GM12892 (cell line): ENCODE measurements around the gene TMEM158.

ENCODE experiments used
- DNase-seq: peaks from one replicate; pipeline ENCODE4 v3.0.0; 2011; ENCODE audit not compliant: insufficient read length
- FAIRE-seq: peaks from 2 replicates; lab custom pipeline; 2011; peaks lifted over from hg19 to GRCh38; lab: Jason Lieb, UNC
- POLR2A ChIP-seq: IDR thresholded peaks from 2 replicates; pipeline ENCODE4 v1.6.1; 2011; ENCODE audit warnings: low read depth, low read length, control low read depth
- POLR2AphosphoS5 ChIP-seq: IDR thresholded peaks from 2 replicates; pipeline ENCODE4 v1.6.1; 2011; ENCODE audit warnings: low read depth, low read length, control low read depth
- TAF1 ChIP-seq: IDR thresholded peaks from 2 replicates; pipeline ENCODE4 v1.6.1; 2011; ENCODE audit warnings: low read depth, mild to moderate bottlenecking, control low read depth, low read length, borderline replicate concordance

TMEM158 gene

DNA sequence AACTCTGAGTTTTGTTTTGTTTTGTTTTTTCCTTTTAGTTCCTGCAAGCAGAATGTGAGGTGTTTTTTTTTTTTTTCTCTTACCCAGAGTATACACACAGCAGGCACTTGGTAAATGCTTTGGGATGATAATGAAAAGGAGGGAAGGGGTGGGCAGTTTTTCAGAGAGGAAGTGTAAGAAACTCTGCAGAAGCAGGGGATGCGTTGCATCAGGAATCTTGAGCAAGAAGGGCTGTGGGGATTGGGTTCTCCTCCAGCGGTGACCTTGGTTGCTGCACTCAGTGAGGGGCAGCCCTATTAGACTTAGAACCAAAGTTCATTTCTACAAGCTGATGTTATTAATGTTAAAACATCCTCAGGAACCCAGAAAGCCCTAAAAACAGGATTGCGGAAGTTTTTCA, 32.2 kb upstream of the TMEM158 start:
- no peak for DNase-seq
- TF ChIP-seq TAF1 (no peak), POLR2A (no peak), POLR2AphosphoS5 (no peak)
- FAIRE-seq, result no peak

DNA sequence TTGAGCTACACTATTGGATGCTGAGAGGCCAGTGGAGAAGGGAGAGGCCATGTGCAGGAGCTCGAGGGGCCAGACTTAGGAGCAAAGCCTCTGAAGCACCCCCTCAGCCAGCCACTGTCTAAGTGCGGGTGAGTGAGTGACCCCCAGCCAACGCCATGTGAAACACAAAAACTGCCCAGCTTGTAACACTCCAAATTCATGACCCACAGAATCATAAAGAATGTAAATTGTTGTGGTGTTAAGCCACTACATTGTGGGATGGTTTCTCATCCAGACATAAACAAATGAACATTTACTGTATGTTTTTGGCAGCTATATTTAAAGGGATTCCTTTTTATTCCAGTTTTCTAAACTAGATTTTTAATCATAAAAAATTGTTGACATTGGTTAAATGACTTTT, 27.2 kb upstream of the TMEM158 start:
- TF ChIP-seq POLR2AphosphoS5, result no peak
- TF ChIP-seq POLR2A, result no peak
- TF ChIP-seq TAF1, result no peak
- FAIRE-seq, result no peak
- DNase-seq, result no peak

DNA sequence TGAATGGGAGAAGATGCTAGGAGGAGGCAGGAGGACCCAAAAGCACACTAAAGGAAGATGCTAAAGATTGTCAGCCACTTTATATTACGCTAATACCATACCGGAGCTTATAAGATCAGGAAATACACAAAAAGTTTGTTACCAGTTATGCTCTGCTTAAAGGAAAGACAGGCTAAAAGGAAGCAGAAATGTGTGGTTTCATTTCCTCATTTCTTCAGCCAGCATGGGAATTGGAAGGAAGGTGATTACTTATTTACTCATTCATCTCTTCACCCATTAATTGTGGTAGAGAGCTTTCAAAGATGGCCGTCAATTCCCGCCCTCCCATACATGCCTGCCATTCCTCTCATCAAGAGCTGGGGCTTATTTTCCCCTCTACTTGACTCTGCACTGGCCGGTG, 26.7 kb upstream of the TMEM158 start:
- FAIRE-seq (no peak), DNase-seq (no peak)
- TF ChIP-seq POLR2AphosphoS5 (no peak), POLR2A (no peak), TAF1 (no peak)

DNA sequence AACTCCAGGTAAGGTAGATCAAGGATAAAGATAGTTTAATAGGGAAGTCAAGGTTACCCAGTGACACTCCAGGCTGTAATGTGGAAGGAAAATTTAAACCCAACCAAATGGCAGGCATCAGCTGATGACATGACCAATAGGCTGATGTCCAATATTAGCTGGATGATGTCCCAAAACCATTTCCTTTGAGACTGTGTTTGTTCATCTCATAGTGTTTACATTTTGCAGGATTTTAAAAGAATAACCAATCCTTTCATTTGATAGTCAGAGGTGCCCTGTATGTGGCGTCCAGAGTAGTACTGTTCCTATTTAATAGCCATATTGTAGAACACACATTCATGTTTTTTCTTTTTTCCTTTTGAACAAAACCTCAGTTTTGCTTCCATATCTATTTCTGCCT, 23.3 kb upstream of the TMEM158 start:
- DNase-seq, result no peak
- FAIRE-seq, result no peak
- TF ChIP-seq POLR2AphosphoS5 (no peak), POLR2A (no peak), TAF1 (no peak)

DNA sequence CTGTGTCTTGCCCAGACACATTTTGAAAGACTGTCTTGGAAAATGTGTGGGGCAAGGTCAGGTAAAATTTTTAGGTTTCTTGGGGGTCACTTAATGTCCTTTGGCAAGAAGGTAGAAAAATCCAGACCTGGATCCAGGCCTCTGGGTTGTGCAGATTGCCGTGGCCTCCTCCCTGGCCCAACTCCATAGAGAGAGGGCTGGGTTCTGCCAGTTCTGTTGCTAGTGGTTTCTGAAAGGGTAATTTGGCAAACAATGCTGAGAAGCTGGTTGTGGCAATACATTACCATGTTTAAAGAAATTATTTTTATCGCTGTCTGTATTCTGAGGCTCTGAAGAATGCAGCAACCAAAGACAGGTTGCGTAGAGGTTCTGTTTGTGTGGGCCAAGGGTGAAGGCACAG, 20.2 kb upstream of the TMEM158 start:
- TF ChIP-seq POLR2A (no peak), POLR2AphosphoS5 (no peak), TAF1 (no peak)
- no peak for DNase-seq
- no peak for FAIRE-seq

DNA sequence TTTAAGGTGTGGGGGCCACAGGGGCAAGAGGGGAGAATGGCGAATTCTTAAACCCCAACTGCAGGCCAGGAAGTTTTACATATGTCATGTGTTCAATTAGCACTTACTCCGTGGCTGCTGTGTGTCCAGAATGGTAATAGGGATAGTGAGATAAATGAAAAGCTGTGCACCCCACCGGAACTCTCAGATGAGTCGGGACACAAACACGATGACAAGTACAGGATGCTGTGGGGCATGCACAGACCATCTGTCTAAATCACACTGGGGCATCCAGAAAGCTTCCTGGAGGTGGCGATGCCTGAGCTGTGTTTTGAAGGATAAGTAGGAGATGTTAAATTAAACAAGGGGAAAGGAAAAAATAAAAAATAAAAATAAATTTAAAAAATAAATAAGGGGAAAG, 18.3 kb upstream of the TMEM158 start:
- DNase-seq, result no peak
- no peak for FAIRE-seq
- TF ChIP-seq TAF1 (no peak), POLR2AphosphoS5 (no peak), POLR2A (no peak)

DNA sequence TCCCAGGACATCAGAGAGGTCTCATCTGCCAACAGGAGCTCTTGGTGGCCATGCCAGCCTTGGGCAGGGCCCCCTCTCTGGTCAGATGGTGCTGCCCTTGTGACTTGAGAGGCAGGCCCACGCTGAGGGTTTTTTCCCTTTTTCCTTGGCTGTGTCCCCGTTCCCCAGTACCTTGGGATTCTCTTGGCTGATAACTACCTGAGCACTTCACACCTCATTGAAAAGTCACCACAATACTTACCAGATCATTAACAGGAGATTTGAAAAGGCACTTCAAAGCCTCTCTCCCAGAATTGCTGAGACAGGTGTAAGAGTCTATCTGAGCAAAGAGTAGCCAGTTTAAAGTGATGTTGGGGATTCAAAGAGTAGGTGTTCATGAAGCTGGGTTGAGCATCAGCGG, 15.1 kb upstream of the TMEM158 start:
- DNase-seq (no peak), FAIRE-seq (no peak)
- no peak for TF ChIP-seq POLR2AphosphoS5
- TF ChIP-seq POLR2A, result no peak
- no peak for TF ChIP-seq TAF1

DNA sequence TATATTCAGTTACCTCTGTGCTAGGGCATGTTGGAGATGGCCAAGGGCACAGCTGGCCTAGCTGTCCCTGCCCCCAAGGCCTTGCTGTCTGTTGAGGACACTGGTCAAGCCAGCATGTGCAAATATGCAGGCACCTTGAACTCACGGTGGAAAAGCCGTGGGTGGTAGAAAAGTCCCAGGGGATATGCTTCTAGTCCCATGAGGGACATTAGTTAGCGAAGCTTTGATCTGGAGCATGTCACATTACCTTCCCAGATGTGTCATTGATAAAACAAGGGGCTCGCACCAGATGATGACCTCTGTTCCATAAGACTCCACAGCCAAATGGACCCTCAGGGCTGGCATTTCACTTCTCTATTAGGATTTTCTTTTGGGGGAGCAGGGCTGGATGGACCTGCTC, 14.2 kb upstream of the TMEM158 start:
- no peak for FAIRE-seq
- DNase-seq, result no peak
- TF ChIP-seq POLR2A (no peak), TAF1 (no peak), POLR2AphosphoS5 (no peak)

DNA sequence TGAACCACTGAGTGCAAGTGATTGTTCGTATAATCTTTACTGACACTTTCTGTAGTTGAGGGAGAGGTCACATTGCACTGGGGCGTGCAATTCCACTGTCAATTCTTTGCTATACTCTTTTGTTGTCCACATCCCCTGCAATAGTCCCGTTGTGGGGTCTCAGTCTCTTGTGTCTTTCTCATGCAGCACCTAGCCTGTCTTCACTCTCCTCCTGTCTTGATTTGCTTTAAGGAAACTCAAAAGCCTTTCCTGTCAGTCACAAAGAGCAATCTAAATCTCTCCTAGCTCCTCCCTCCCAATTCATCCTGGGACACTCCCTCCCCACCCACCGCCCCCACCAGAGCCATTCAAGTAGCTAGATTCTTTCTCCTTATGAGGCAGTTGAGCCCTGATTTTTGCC, 13.2 kb upstream of the TMEM158 start:
- DNase-seq, result no peak
- TF ChIP-seq POLR2A (no peak), TAF1 (no peak), POLR2AphosphoS5 (no peak)
- FAIRE-seq, result no peak

DNA sequence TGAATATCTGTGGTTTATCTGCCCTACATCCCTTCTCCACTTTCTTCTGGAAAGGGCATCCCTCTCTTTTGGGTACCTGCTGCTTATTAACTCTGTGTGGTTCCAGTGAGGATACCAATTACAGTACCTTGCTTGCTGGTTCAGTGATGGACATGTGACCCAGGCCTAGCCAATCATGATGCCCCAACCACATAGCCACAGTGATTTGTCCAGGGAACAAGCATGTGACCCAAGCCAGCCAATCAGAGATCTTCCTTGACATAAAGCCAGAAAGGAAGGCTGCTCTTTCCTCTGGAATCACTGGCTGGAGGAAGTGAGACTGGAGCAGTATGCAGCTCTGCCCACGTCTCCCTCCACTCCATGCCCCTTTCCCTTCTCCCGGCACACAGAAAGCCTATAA, 10.9 kb upstream of the TMEM158 start:
- no peak for DNase-seq
- no peak for FAIRE-seq
- TF ChIP-seq TAF1 (no peak), POLR2AphosphoS5 (no peak), POLR2A (no peak)

DNA sequence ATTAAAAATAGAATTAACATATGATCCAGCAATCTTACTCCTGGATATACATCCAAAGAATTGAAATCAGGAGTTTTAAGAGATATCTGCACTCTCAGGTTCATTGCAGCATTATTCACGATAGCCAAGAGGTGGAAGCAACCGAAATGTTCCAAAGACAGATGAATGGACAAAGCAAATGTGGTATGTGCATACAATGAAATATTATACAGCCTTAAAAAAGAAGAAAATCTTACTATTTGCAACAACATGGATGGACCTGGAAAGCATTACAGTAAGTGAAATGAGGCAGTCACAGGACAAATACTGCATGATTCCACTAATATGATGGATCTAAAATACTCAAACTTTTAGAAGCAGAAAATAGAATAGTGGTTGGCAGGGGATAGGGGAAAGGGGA, 9.3 kb upstream of the TMEM158 start:
- DNase-seq (no peak), FAIRE-seq (no peak)
- TF ChIP-seq POLR2AphosphoS5 (no peak), TAF1 (no peak), POLR2A (no peak)

DNA sequence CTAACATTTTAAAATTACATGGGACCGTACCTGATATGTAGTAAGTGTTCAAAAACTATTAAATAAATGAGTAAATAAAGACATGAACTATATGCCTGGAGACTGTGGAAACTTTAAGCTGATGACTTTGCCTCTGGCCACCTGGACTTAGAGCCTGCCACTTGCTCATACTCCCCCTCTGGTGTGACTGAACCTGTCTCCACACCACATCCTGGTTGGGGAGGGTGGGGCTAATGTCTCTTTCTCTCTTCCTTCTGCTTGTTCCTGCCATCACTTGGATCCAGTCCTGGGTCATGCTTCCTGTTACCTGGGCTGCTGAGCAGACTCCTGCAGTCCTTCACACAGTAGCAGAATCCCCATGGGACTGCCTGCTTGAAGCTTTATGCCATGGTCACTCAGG, 8.2 kb upstream of the TMEM158 start:
- TF ChIP-seq POLR2A (no peak), POLR2AphosphoS5 (no peak), TAF1 (no peak)
- DNase-seq, result no peak
- FAIRE-seq, result no peak

DNA sequence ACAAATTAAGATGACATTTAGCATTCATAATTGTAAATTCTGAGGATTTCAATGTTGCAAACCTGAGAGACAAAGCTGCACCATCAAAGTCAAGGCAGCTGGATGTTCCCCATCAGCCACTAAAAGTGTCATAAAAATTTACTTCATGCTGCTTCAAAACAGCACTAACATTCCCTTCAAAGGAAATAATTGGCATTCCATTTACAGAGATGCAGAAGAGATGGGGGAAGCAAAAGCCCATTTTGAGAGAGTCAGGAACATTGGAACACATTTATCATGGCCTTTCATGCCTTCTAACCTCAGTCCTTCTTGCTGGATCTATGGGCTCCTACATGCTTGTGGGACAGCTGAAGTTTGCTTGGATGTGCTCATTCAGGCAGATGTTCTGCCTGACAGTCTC, 6.4 kb upstream of the TMEM158 start:
- no peak for TF ChIP-seq POLR2A
- no peak for TF ChIP-seq TAF1
- no peak for TF ChIP-seq POLR2AphosphoS5
- DNase-seq (no peak), FAIRE-seq (no peak)
